HG02981 (cell line): ENCODE measurements around the gene PREB.

Experiments
- ATAC-seq: cut with Tn5 transposase; IDR thresholded peaks from one replicate; pipeline ENCODE4 v1.9.1; 2021; ENCODE audit warnings: mild to moderate bottlenecking, moderate library complexity; ENCODE audit not compliant: unreplicated experiment

Gene PREB

GRCh38 chr2:27152796-27153464, 18.5 kb upstream of the PREB start:
- no peak for ATAC-seq

- no peak for ATAC-seq
Measured at GRCh38 chr2:27152102-27152795, 17.8 kb upstream of the PREB start.

GRCh38 chr2:27150639-27151230, 16.3 kb upstream of the PREB start:
- no peak for ATAC-seq

- no peak for ATAC-seq
Measured at GRCh38 chr2:27149570-27150405, 15.4 kb upstream of the PREB start.

- no peak for ATAC-seq
Measured at GRCh38 chr2:27148801-27149439, 14.5 kb upstream of the PREB start, which contains the start of gene TCF23. TSS of gene TCF23 (plus strand) at chr2:27149004. CDS start at chr2:27149134, 130 bp downstream.

GRCh38 chr2:27147935-27148334, 13.5 kb upstream of the PREB start:
- ATAC-seq, result no peak

GRCh38 chr2:27145682-27146081, 11.2 kb upstream of the PREB start:
- no peak for ATAC-seq

GRCh38 chr2:27143285-27143684, 8.8 kb upstream of the PREB start:
- no peak for ATAC-seq

GRCh38 chr2:27139310-27139709, 4.9 kb upstream of the PREB start, which contains the start of gene PRR30:
TSS of gene PRR30 (minus strand) at chr2:27139410. CDS start at chr2:27138329, 1,081 bp downstream.
- no peak for ATAC-seq

GRCh38 chr2:27138111-27138510, 3.7 kb upstream of the PREB start:
- no peak for ATAC-seq

GRCh38 chr2:27137322-27137935, 3.0 kb upstream of the PREB start:
- ATAC-seq, result no peak

GRCh38 chr2:27136751-27137150, 2.3 kb upstream of the PREB start:
- no peak for ATAC-seq

GRCh38 chr2:27135478-27135955, 1.1 kb upstream of the PREB start:
- ATAC-seq, result no peak

GRCh38 chr2:27134781-27135477, 493 bp upstream of the PREB start:
- no peak for ATAC-seq

GRCh38 chr2:27133195-27133875, 1.1 kb downstream of the PREB start:
- no peak for ATAC-seq

GRCh38 chr2:27131429-27131828, 3.0 kb downstream of the PREB start:
- ATAC-seq, result no peak

- ATAC-seq, result no peak
Measured at GRCh38 chr2:27130396-27130795, 4.0 kb downstream of the PREB start.

GRCh38 chr2:27128668-27129571, 5.5 kb downstream of the PREB start:
- ATAC-seq, result no peak
